Activated naive CD4-positive, alpha-beta T cell treated with anti-CD3 and anti-CD28 coated beads, Interleukin-2, amount 50 U/mL, for 24 hours (primary cell): ENCODE results near the gene CGB5.
A peak's percentile ranks its signal among the peaks of the same experiment; 100 is the strongest.
"Not testable (repeated sequence)": the region's sequence is repeated elsewhere in the genome, so short reads cannot be mapped to it uniquely, and the experiment has no call there.

ENCODE experiments used
- H3K27ac Mint-ChIP-seq: one replicate; pipeline ENCODE4 v1.8.0; 2021; ENCODE audit warnings: mild to moderate bottlenecking, mixed read lengths
- H3K27me3 Mint-ChIP-seq: one replicate; pipeline ENCODE4 v1.8.0; 2021; ENCODE audit warnings: mixed read lengths
- H3K36me3 Mint-ChIP-seq: one replicate; pipeline ENCODE4 v1.8.0; 2021; ENCODE audit warnings: mixed read lengths
- H3K4me1 Mint-ChIP-seq: one replicate; pipeline ENCODE4 v1.8.0; 2021; ENCODE audit warnings: mixed read lengths
- H3K4me3 Mint-ChIP-seq: one replicate; pipeline ENCODE4 v1.8.0; 2021; ENCODE audit warnings: mild to moderate bottlenecking, mixed read lengths
- H3K9me3 Mint-ChIP-seq: one replicate; pipeline ENCODE4 v1.8.0; 2021; ENCODE audit warnings: mixed read lengths

The CGB5 gene

GRCh38 chr19:49064768-49065611 is 21.3 kb downstream of the CGB5 start, which contains the start of gene NTF4:
TSS of gene NTF4 (minus strand) at chr19:49064818. CDS start at chr19:49061997, 2,821 bp downstream.
- no peak within 1 kb of the TSS for H3K4me3 Mint-ChIP-seq
- H3K4me1 Mint-ChIP-seq: no peaks in the 10 kb centered on the region
- H3K9me3 Mint-ChIP-seq: no peaks in the 10 kb centered on the region
- peaks cover 4% of the 10 kb centered on the region for H3K36me3 Mint-ChIP-seq
- H3K27me3 Mint-ChIP-seq: peaks cover 25% of the 10 kb centered on the region
- H3K27ac Mint-ChIP-seq: no peak within 1 kb of the TSS

- peak overlapping the region; percentile 7 for H3K4me3 Mint-ChIP-seq
- H3K27me3 Mint-ChIP-seq: peaks cover 25% of the 10 kb centered on the region
- H3K36me3 Mint-ChIP-seq: peaks cover 8% of the 10 kb centered on the region
- H3K27ac Mint-ChIP-seq: no peak overlapping the region
- no peaks in the 10 kb centered on the region for H3K4me1 Mint-ChIP-seq
- no peaks in the 10 kb centered on the region for H3K9me3 Mint-ChIP-seq
Observed at GRCh38 chr19:49065905-49066512, 22.4 kb downstream of the CGB5 start.

- no peaks in the 10 kb centered on the region for H3K9me3 Mint-ChIP-seq
- peaks cover under 1% of the 10 kb centered on the region for H3K4me1 Mint-ChIP-seq
- peaks cover 8% of the 10 kb centered on the region for H3K36me3 Mint-ChIP-seq
- no peak overlapping the region for H3K27ac Mint-ChIP-seq
- H3K4me3 Mint-ChIP-seq: no peak overlapping the region
- peaks cover 26% of the 10 kb centered on the region for H3K27me3 Mint-ChIP-seq
Observed at GRCh38 chr19:49067554-49067953, 23.9 kb downstream of the CGB5 start.

- Mint-ChIP-seq H3K4me1 (peaks cover 11% of the 10 kb centered on the region), H3K27ac (no peak overlapping the region), H3K27me3 (peaks cover 39% of the 10 kb centered on the region), H3K4me3 (no peak overlapping the region), H3K9me3 (no peaks in the 10 kb centered on the region), H3K36me3 (peaks cover 10% of the 10 kb centered on the region)
Observed at GRCh38 chr19:49069026-49069425, 25.4 kb downstream of the CGB5 start.

- Mint-ChIP-seq H3K36me3 (peaks cover 10% of the 10 kb centered on the region), H3K9me3 (no peaks in the 10 kb centered on the region), H3K4me3 (no peak overlapping the region), H3K4me1 (peaks cover 11% of the 10 kb centered on the region), H3K27me3 (peaks cover 43% of the 10 kb centered on the region), H3K27ac (no peak overlapping the region)
Observed at GRCh38 chr19:49070416-49070815, 26.8 kb downstream of the CGB5 start.

- peaks cover 11% of the 10 kb centered on the region for H3K4me1 Mint-ChIP-seq
- peaks cover 10% of the 10 kb centered on the region for H3K36me3 Mint-ChIP-seq
- H3K27me3 Mint-ChIP-seq: peaks cover 41% of the 10 kb centered on the region
- no peak overlapping the region for H3K27ac Mint-ChIP-seq
- H3K4me3 Mint-ChIP-seq: no peak overlapping the region
- no peaks in the 10 kb centered on the region for H3K9me3 Mint-ChIP-seq
Observed at GRCh38 chr19:49071860-49072547, 28.4 kb downstream of the CGB5 start.

GRCh38 chr19:49073514-49074378 is 30.1 kb downstream of the CGB5 start:
- H3K27ac Mint-ChIP-seq: peak overlapping the region; percentile 49
- H3K36me3 Mint-ChIP-seq: peaks cover 10% of the 10 kb centered on the region
- H3K27me3 Mint-ChIP-seq: peaks cover 41% of the 10 kb centered on the region
- peaks cover 11% of the 10 kb centered on the region for H3K4me1 Mint-ChIP-seq
- peak overlapping the region; percentile 79 for H3K4me3 Mint-ChIP-seq
- H3K9me3 Mint-ChIP-seq: no peaks in the 10 kb centered on the region

GRCh38 chr19:49074869-49075268 is 31.2 kb downstream of the CGB5 start:
- H3K9me3 Mint-ChIP-seq, H3K36me3 Mint-ChIP-seq, H3K4me3 Mint-ChIP-seq, H3K27ac Mint-ChIP-seq: not testable (repeated sequence)
- H3K27me3 Mint-ChIP-seq: peaks cover 32% of the 10 kb centered on the region
- peaks cover 11% of the 10 kb centered on the region for H3K4me1 Mint-ChIP-seq

GRCh38 chr19:49080392-49080791 is 36.7 kb downstream of the CGB5 start:
- Mint-ChIP-seq H3K9me3 (no peaks in the 10 kb centered on the region), H3K36me3 (no peaks in the 10 kb centered on the region), H3K4me3 (no peak overlapping the region), H3K27ac (no peak overlapping the region), H3K27me3 (peaks cover 7% of the 10 kb centered on the region), H3K4me1 (peaks cover 8% of the 10 kb centered on the region)

- Mint-ChIP-seq H3K9me3 (no peaks in the 10 kb centered on the region), H3K27me3 (peaks cover 1% of the 10 kb centered on the region), H3K27ac (no peak overlapping the region), H3K4me1 (peaks cover 9% of the 10 kb centered on the region), H3K36me3 (peaks cover 4% of the 10 kb centered on the region), H3K4me3 (no peak overlapping the region)
Observed at GRCh38 chr19:49081273-49081672, 37.6 kb downstream of the CGB5 start.

- Mint-ChIP-seq H3K27ac (peak overlapping the region; percentile 96), H3K4me1 (peaks cover 30% of the 10 kb centered on the region), H3K9me3 (no peaks in the 10 kb centered on the region), H3K4me3 (peak overlapping the region; percentile 98), H3K27me3 (no peaks in the 10 kb centered on the region), H3K36me3 (peaks cover 10% of the 10 kb centered on the region)
Observed at GRCh38 chr19:49084206-49085019, 40.8 kb downstream of the CGB5 start.

- Mint-ChIP-seq H3K4me1 (peaks cover 35% of the 10 kb centered on the region), H3K27me3 (no peaks in the 10 kb centered on the region), H3K36me3 (peaks cover 11% of the 10 kb centered on the region), H3K27ac (peak within 1 kb of the TSS; percentile 96), H3K4me3 (peak within 1 kb of the TSS; percentile 98), H3K9me3 (no peaks in the 10 kb centered on the region)
Observed at GRCh38 chr19:49085020-49085867, 41.6 kb downstream of the CGB5 start, which contains the start of gene SNRNP70. TSS of gene SNRNP70 (plus strand) at chr19:49085451. CDS start at chr19:49086415, 964 bp downstream.

GRCh38 chr19:49085868-49086232 is 42.2 kb downstream of the CGB5 start:
- Mint-ChIP-seq H3K4me3 (peak overlapping the region; percentile 98), H3K9me3 (no peaks in the 10 kb centered on the region), H3K27me3 (no peaks in the 10 kb centered on the region), H3K4me1 (peaks cover 38% of the 10 kb centered on the region), H3K36me3 (peaks cover 13% of the 10 kb centered on the region), H3K27ac (peak overlapping the region; percentile 96)

GRCh38 chr19:49086296-49086695 is 42.6 kb downstream of the CGB5 start:
- H3K9me3 Mint-ChIP-seq: no peaks in the 10 kb centered on the region
- no peaks in the 10 kb centered on the region for H3K27me3 Mint-ChIP-seq
- H3K4me1 Mint-ChIP-seq: peaks cover 38% of the 10 kb centered on the region
- peak overlapping the region; percentile 98 for H3K4me3 Mint-ChIP-seq
- H3K27ac Mint-ChIP-seq: peak overlapping the region; percentile 96
- H3K36me3 Mint-ChIP-seq: peaks cover 14% of the 10 kb centered on the region
